SIG-M5 treated with dmso at 0.1 percent for 504 hours (cell line): Measurements from ENCODE around the gene CLCC1.
"Not testable (repeated sequence)": the region's sequence is repeated elsewhere in the genome, so short reads cannot be mapped to it uniquely, and the experiment has no call there.

Source experiments
- DNase-seq: peaks from one replicate; lab custom pipeline; 2025; ENCODE audit not compliant: unreplicated experiment; lab: John Stamatoyannopoulos, UW

CLCC1 gene

GRCh38 chr1:108963052-108963686, at the start of gene CLCC1:
CLCC1 (minus strand) TSS chr1:108963484; CDS start chr1:108950437, 13,047 bp downstream.
- DNase-seq: peak; percentile 92

DNA sequence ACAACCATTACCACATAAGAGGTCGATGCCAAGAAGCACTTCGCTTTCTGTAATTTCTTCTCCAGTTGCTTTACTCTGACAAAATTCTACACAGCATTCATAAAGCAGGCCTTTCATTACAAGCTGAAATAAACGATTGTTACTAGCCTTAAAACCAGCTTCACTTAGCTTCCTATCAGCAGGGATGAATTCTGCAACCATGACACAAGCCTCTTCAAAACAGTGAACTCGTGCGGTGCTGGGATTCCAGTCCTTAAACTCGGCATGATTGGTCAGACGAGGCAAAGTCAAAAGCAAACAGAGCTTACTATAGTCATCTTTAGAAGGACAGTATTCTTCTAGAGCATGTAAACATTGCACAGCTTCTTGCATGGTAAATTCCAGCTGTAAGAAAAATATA, 48.1 kb upstream of the CLCC1 start:
- DNase-seq: no peak

- not testable (repeated sequence) for DNase-seq
Observed at GRCh38 chr1:108996622-108997021, 33.3 kb upstream of the CLCC1 start.

DNA sequence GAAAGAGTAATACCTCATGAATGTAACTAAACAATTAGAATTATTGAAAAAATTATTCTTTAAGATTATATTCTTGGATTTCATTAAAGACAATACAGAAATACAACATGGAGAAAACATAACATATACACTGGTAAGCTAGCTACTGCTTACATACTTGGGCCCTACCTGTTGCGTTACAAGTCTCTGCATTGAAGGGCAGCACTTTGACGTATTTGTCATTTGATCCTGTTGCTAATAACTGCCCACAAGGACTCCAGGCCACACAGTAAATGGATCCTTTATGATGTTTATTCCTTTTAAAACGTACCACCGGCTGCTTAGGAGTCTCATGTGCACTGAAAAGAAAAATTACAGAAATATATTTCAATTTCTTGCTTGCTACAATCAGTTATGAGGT, 19.8 kb upstream of the CLCC1 start:
- DNase-seq: no peak

DNA sequence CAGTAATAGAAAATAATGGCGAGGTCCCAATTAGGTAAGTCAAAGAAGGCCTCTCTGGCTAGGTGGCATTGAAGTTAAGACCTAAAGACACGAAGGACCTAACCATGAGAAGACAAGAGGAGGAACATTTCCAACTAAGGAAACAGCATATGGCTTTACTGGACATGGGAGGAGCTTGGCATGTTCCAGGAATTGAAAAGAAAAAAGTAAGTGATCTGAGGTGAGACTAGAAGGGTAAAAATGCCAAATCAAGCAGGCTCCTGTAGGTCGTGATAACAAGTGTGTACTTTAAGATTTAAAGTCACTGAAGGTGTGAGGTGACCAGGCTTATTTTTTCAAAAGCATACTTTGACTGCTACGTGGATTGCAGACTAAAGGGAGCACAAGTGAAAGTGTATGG, 13.4 kb upstream of the CLCC1 start:
- no peak for DNase-seq

DNA sequence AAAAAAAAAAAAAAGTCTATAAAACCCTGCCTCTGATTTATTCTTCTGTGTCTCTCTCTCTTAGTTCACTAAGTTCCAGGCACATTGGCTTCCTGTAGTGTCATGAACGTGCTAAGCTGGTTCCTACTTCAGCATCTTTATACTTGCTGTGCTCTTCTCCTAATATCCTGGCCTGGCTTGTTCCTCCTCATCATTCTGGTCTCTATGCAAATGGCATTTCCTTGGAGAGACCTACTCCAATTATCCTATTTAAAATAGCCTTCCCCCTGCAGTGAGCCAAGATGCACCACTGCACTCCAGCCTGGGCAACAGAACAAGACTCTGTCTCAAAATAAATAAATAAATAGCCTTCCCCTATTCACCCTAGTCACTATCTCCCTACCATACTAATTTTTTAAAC, 9.7 kb upstream of the CLCC1 start:
- no peak for DNase-seq

DNA sequence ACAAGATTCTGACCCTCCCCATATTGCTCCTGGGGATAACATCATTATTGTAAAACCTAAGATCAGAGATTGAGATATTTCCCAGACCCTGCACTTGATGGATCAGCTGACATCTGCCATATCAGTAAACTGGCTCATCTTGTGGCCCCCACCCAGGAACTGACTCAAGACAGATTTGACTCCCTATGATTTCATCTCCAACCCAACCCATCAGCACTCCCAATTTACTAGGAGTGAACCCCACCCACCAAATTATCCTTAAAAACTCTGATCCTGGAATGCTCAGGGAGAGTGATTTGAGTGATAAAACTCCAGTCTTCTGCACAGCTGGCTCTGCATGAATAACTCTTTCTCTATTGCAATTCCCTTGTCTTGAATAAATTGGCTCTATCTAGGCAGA, 6.1 kb upstream of the CLCC1 start:
- no peak for DNase-seq

GRCh38 chr1:108962681-108963051, 618 bp downstream of the CLCC1 start:
- DNase-seq: no peak

DNA sequence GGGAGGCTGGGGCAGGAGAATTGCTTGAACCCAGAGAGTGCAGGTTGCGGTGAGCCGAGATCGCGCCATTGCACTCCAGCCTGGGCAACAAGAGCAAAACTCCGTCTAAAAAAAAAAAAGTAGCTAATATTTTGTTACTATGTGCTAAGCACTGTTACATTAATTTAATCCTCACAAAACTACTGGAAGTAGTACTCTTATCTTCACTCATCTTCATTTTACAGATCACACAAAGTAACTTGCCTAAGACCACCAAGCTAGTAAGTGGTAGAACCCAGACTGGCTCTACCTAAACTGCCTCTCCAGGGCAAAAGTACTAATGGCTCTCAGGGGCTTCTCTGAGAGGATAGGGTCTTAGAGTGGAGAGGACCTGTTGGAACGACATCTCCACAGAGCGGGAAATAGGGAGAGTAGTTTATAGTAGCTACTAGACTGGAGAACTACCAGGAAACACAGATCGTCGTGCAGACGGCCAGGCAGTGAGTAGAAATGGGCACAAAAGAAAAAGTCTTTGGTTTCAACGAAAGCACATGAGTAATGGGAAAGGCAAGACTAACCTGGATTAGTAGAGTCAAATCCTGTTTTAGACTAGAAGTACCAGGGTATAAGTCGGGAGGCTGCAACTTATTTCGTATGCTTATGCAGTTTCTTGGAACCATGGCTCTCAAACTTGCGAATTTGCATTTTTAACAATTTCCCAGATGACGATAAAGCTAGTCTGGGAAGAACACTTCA, 1.4 kb downstream of the CLCC1 start:
- no peak for DNase-seq

DNA sequence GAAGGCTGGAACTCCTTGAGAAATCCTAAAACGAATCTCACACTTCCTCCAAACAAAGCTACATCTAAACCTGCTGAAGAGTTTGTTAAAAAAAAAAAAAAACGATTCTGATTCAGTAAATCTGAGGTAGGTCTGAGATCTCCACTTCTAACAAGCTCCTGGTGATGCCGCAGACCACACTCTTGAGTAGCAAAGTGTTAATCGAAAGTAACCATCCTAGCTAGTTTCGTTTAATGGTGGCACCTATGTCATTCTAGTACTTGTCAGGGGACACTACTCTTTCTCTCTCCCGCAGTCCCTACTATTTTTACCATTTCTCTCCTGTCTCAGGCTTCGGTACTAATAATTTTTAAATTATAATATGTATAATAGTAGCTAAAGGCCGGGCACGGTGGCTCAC, 2.1 kb downstream of the CLCC1 start:
- no peak for DNase-seq

GRCh38 chr1:108960719-108961118, 2.6 kb downstream of the CLCC1 start:
- DNase-seq: no peak

DNA sequence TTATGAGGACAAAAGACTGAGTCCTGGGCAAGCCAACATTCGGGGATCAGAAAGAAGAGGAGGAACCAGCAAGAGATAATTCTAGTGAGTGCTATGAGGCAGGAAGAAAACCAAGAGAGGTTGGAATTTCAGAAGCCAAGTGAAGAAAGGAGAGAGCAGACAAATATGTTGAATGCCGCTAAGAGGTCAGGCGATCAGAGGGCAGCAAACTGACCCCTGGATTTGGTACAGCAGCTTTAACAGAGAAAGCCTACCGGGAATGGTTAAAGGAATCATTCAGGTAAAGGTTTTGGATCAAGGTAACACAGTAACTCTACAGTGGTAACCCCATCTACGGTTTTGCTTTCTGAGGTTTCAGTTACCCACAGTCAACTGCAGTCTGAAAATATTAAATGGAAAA, 5.4 kb downstream of the CLCC1 start:
- DNase-seq: no peak

DNA sequence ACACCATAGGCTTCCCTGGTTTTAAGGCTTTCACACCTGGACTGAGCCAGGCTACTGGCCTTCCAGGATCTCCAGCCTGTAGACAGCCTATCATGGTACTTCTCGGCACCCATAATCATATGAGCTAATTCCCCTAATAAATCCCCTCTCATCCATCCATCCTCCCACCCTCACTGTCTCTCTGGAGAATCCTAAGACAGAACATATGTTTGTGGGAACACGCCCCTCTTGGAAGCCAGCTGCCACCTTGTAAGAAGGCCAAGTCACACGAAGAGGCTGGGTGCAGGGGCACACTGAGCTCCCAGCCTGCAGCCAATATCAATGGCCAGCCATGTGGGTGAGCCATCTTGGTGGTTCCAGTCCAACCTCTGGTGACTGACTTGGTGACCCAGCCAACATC, 7.4 kb downstream of the CLCC1 start:
- DNase-seq: no peak

DNA sequence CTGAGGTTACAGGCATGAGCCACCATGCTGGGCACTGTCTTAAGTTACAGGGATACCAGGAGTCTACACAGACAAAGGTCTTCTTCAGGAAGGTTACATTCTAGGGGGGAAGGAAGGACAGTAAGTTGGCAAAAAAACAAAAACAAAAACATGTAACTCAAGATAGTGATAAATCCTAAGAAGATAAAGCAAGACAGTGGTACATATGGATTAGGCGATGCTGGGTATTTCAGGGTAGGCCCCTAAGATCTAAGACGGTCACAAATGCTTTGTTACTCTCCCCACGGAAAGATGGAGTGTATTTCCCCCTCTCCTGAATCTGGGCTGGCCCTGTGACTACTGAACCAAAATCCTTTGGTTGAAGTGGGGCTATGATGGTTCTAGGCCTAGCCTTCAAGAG, 8.2 kb downstream of the CLCC1 start:
- no peak for DNase-seq

- DNase-seq: no peak
Observed at GRCh38 chr1:108953452-108953851, 9.8 kb downstream of the CLCC1 start.

GRCh38 chr1:108951242-108951641, 12.0 kb downstream of the CLCC1 start:
- DNase-seq: no peak

DNA sequence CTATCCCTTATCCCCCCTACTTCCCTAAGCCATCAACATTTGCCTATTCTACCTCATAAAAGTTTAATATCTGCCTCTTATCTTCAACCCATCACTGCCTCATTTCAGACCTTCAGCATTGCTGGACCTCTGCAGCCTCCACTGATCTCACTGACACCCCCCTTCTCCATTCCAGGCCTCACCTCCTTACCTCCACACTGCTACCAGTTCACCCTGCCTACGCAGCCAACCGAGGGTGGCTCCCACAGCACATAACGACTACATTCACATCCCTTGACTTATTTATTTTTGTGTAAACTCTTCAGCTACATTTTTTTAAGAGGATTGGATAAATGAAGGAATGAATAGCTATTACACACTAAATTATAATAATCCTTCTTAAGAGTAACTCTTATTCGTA, 14.2 kb downstream of the CLCC1 start:
- no peak for DNase-seq

GRCh38 chr1:108947871-108948525, 15.3 kb downstream of the CLCC1 start:
- DNase-seq: no peak

GRCh38 chr1:108936170-108936569, 27.1 kb downstream of the CLCC1 start:
- DNase-seq: no peak

DNA sequence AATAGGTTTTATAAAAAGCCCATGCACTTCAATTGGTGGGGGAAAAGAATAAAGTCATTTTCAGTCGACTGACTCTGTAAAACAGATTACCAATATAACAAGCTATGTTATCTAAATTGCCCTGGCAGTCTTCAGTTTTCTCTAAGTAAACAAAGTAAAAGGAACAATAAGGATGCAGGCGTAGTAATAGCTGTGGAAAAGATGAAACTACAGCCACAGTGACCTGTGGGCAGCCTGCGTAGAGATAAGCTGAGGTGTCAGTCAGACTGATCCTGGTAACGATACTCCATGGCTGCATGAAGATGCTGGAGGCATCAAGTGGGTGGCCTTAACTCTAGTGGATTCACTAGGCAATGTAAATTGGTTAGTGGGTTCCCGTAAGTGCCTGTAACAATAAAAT, 29.3 kb downstream of the CLCC1 start:
- no peak for DNase-seq

DNA sequence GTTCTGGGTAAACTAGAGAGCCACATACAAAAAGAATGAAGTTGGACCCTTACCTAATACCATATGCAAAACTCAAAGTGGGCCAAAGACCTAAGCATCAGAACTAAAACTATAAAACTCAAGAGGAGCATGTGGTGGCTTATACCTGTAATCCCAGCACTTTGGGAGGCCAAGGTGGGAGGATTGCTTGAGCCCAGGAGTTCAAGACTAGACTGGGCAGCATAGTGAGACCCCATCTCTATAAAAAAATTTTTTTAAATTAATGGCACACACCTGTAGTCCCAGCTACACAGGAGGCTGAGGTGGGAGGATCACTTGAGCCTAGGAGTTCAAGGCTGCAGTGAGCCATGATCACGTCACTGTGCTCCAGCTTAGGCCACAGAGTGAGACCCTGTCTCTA, 35.7 kb downstream of the CLCC1 start:
- DNase-seq: not testable (repeated sequence)

- no peak for DNase-seq
Observed at GRCh38 chr1:108925920-108926319, 37.4 kb downstream of the CLCC1 start.
